ENCODE data around the gene HAL.

Gene HAL

DNA sequence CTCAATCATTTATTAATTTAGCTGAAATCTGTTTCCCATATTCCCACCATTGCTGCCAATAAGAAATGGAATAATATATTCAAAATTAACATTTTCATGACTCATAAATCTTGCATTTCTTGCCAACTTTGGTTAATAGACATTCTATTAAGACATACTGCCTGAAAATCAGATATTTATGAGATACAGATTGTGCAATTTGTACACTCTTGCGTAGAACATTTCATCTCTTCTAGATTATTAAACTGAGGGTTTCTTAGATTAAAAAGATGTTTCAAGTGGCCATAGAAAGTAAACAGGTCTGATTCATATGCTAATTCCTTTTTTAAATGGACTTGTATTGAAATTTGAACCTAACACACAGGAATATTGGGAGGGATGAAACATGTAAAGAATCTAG lies 30.2 kb upstream of the HAL start:
- H3K27ac ChIP-seq = no peak overlapping the region
- TF ChIP-seq, protein P1, sequence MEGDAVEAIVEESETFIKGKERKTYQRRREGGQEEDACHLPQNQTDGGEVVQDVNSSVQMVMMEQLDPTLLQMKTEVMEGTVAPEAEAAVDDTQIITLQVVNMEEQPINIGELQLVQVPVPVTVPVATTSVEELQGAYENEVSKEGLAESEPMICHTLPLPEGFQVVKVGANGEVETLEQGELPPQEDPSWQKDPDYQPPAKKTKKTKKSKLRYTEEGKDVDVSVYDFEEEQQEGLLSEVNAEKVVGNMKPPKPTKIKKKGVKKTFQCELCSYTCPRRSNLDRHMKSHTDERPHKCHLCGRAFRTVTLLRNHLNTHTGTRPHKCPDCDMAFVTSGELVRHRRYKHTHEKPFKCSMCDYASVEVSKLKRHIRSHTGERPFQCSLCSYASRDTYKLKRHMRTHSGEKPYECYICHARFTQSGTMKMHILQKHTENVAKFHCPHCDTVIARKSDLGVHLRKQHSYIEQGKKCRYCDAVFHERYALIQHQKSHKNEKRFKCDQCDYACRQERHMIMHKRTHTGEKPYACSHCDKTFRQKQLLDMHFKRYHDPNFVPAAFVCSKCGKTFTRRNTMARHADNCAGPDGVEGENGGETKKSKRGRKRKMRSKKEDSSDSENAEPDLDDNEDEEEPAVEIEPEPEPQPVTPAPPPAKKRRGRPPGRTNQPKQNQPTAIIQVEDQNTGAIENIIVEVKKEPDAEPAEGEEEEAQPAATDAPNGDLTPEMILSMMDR (conservative IDR thresholded peaks at IDR 0.05) = no peak

DNA sequence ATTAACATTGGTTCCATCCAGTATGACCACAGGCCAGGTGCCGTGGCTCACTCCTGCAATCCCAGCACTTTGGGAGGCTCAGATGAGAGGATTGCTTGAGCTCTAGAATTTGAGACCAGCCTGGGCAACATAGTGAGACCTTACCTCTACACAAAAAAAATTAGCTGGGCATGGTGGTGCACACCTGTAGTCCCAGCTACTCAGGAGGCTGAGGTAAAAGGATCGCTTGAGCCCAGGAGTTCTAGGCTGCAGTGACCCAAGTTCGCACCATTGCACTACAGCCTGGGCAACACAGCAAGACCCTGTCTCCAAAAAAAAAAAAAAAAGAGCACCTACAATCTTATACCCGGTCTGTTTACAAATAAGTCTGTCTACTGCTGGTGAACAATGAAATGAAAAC lies 29.4 kb upstream of the HAL start:
- TF ChIP-seq, protein P1 (conservative IDR thresholded peaks at IDR 0.05) = no peak
- H3K27ac ChIP-seq = no peak overlapping the region

DNA sequence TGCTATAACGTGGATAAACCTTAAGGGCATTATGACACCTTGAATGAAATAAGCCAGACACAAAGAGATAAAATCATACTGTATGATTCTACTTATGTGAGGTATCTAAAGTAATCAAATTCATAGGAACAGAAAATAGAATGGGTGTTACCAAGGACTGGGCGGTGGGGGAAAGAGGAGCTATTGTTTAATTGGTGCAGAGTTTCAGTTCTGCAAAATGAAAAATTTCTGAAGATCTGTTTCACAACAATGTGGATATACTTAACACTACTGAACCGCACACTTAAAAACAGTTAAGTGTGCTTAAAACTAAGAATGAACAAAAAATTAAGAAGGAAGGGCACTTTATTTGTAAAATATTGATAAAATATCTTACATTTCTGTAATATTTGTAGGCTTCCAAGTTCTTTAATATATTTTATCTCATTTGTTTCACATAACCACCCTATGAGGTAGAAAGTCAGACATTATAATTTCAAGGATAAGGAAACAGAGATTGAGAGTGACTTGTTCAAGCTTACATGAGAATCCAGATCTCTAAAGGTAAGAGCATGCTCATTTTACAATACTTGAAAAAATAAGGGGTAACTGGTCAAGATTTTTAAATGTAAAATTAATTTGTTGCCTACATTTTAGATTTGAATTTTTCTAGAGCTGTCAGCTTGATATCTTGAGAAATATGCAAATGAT lies 24.3 kb upstream of the HAL start:
- TF ChIP-seq, protein P1 (conservative IDR thresholded peaks at IDR 0.05) = no peak
- no peak overlapping the region for H3K27ac ChIP-seq

DNA sequence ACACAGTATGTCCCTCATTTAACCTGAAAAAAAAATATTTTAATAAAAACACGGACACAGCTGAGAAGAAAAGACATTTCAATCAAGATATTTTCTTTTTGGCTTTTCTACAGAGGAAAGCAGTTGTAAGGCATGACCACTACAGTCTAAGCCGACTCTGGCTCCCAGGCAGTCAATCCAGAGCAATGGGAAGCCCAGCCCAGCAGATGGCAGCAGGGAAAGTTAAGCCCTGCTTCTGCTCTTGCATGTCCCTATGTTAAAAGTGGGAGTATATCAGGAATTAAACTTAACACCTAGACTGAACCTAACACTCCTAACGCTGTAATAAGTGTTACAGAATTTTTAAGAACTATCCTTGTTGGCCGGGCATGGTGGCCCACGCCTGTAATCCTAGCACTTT lies 19.5 kb upstream of the HAL start:
- TF ChIP-seq, protein P1 (conservative IDR thresholded peaks at IDR 0.05) = peak; percentile 83
- H3K27ac ChIP-seq = no peak overlapping the region

- no peak overlapping the region for H3K27ac ChIP-seq
Observed at GRCh38 chr12:96014943-96015599, 18.9 kb upstream of the HAL start.

GRCh38 chr12:96007729-96008128 lies 11.6 kb upstream of the HAL start:
- no peak overlapping the region for H3K27ac ChIP-seq
- TF ChIP-seq, protein P1 (conservative IDR thresholded peaks at IDR 0.05) = no peak

More at GRCh38 chr12:96014943-96015599, 18.9 kb upstream of the HAL start:
- TF ChIP-seq, protein P1 (conservative IDR thresholded peaks at IDR 0.05) = no peak

GRCh38 chr12:96006727-96007126 lies 10.6 kb upstream of the HAL start:
- H3K27ac ChIP-seq = no peak overlapping the region
- TF ChIP-seq, protein P1 (conservative IDR thresholded peaks at IDR 0.05) = no peak
